Fibroblast of lung (primary cell): ENCODE measurements around the gene ZNF521. TPM values are rescaled to one million over a fixed set of nuclear protein-coding genes. Genes with fewer than 3 reads are reported as not detected.
A peak's percentile ranks its signal among the peaks of the same experiment; 100 is the strongest.

Source experiments
- DNase-seq, 2 donors: peaks; one replicate each; pipeline versions ENCODE4 v3.0.0 to v3.0.0-alpha.2; 2010; ENCODE audit warnings: low read depth in 2 of 2
- H2AFZ ChIP-seq: 2 replicates; pipeline ENCODE4 v1.5.1; 2012; ENCODE audit warnings: low read length, control low read depth, inconsistent platforms
- H3K27ac ChIP-seq: 2 replicates; pipeline ENCODE4 v1.5.1; 2011; ENCODE audit warnings: low read length, control low read depth; ENCODE audit not compliant: insufficient read depth
- H3K27me3 ChIP-seq: 2 replicates; pipeline ENCODE4 v1.5.1; 2011; ENCODE audit warnings: mild to moderate bottlenecking, low read length; ENCODE audit not compliant: control insufficient read depth, insufficient read depth
- H3K36me3 ChIP-seq: 2 replicates; pipeline ENCODE4 v1.5.1; 2011; ENCODE audit warnings: low read length; ENCODE audit not compliant: control insufficient read depth, insufficient read depth
- H3K4me1 ChIP-seq: 2 replicates; pipeline ENCODE4 v1.5.1; 2011; ENCODE audit warnings: low read length; ENCODE audit not compliant: control insufficient read depth, insufficient read depth; ENCODE audit errors: extremely low read depth
- H3K4me2 ChIP-seq: 2 replicates; pipeline ENCODE4 v1.5.1; 2011; ENCODE audit warnings: low read length, control low read depth; ENCODE audit not compliant: insufficient read depth; ENCODE audit errors: extremely low read depth
- H3K4me3 ChIP-seq, 4 experiments: fragments of 200-600 bp in 1 of 4; sonication (generic) in 1 of 4; replicated peaks in 1 of 4; 2 replicates each; pipeline ENCODE4 v1.5.1; 2011 to 2016; ENCODE audit warnings: low read length in 4 of 4, low read depth in 3 of 4, mild to moderate bottlenecking in 3 of 4, control low read depth in 2 of 4, inconsistent platforms in 1 of 4, mixed read lengths in 1 of 4; ENCODE audit not compliant: insufficient read depth in 1 of 4; ENCODE audit errors: control extremely low read depth in 1 of 4
- H3K79me2 ChIP-seq: 2 replicates; pipeline ENCODE4 v1.5.1; 2012; ENCODE audit warnings: mild to moderate bottlenecking, low read length, inconsistent platforms; ENCODE audit not compliant: control insufficient read depth, insufficient read depth
- H3K9ac ChIP-seq: 2 replicates; pipeline ENCODE4 v1.5.1; 2011; ENCODE audit warnings: mild to moderate bottlenecking, low read length, control low read depth; ENCODE audit not compliant: insufficient read depth
- H3K9me3 ChIP-seq: 2 replicates; pipeline ENCODE4 v1.5.1; 2012; ENCODE audit warnings: low read depth, low read length; ENCODE audit not compliant: control insufficient read depth, insufficient read depth
- H4K20me1 ChIP-seq: 2 replicates; pipeline ENCODE4 v1.5.1; 2011; ENCODE audit warnings: low read length; ENCODE audit not compliant: control insufficient read depth, insufficient read depth; ENCODE audit errors: extremely low read depth
- CTCF ChIP-seq, 2 donors: IDR thresholded peaks in 1 of 2; conservative IDR thresholded peaks in 1 of 2; 1 replicate in 1 of 2; 2 replicates in 1 of 2; pipeline ENCODE4 v1.5.1; 2011 to 2012; ENCODE audit warnings: low read length in 2 of 2, control low read depth in 1 of 2, inconsistent platforms in 1 of 2, low read depth in 1 of 2, mild to moderate bottlenecking in 1 of 2
- EZH2 ChIP-seq: IDR thresholded peaks from 2 replicates; pipeline ENCODE4 v1.5.1; 2012; ENCODE audit warnings: low read length, control low read depth, mild to moderate bottlenecking; ENCODE audit errors: missing control alignments
- polyA plus RNA-seq, 2 donors: library from polyadenylated mRNA; depleted of rRNA in 1 of 2; stranded (reverse) in 1 of 2; unstranded in 1 of 2; fragments of >200 nt; gene quantifications; 2 replicates each; pipeline ENCODE4 v1.2.1, GENCODE V29; 2011 to 2012; ENCODE audit warnings: missing spikeins in 1 of 2
- total RNA-seq: library from RNA; depleted of rRNA; stranded (reverse); fragments of >200 nt; gene quantifications from 2 replicates; pipeline ENCODE4 v1.2.1, GENCODE V29; 2014

Gene ZNF521
- total and polyA plus RNA-seq, 2 donors (not counting 1 experiment from before 2014, with no cell fraction given) = 25.2 to 43.6 TPM

- H4K20me1 ChIP-seq = no peaks in the 10 kb centered on the region
- no peak for DNase-seq
- no peak for TF ChIP-seq EZH2
- TF ChIP-seq CTCF (conservative IDR thresholded peaks at IDR 0.05 in 1 of 2, IDR thresholded peaks at IDR 0.05 in 1 of 2; ENCODE audit: low read depth in 1 of 2, low read length in 2 of 2) = no peak
- H3K79me2 ChIP-seq = no peaks in the 10 kb centered on the region
- H3K4me1 ChIP-seq = peaks cover 12% of the 10 kb centered on the region
- H3K27ac ChIP-seq = no peak overlapping the region
- H2AFZ ChIP-seq = no peak overlapping the region
- H3K4me3 ChIP-seq = no peak overlapping the region
- H3K9me3 ChIP-seq = no peaks in the 10 kb centered on the region
- no peak overlapping the region for H3K4me2 ChIP-seq
- no peaks in the 10 kb centered on the region for H3K36me3 ChIP-seq
- no peaks in the 10 kb centered on the region for H3K27me3 ChIP-seq
- H3K9ac ChIP-seq = no peak overlapping the region
These were observed 184.2 kb downstream of the ZNF521 start for GRCh38 chr18:25167612-25168410.

GRCh38 chr18:25166113-25166512, 185.9 kb downstream of the ZNF521 start:
- H2AFZ ChIP-seq = no peak overlapping the region
- H4K20me1 ChIP-seq = no peaks in the 10 kb centered on the region
- H3K9me3 ChIP-seq = no peaks in the 10 kb centered on the region
- H3K9ac ChIP-seq = no peak overlapping the region
- peak in 1 of 2 donors; percentile 45 for DNase-seq
- H3K79me2 ChIP-seq = no peaks in the 10 kb centered on the region
- TF ChIP-seq EZH2 (no peak), CTCF (conservative IDR thresholded peaks at IDR 0.05 in 1 of 2, IDR thresholded peaks at IDR 0.05 in 1 of 2; ENCODE audit: low read depth in 1 of 2, low read length in 2 of 2) (no peak)
- H3K36me3 ChIP-seq = no peaks in the 10 kb centered on the region
- H3K4me3 ChIP-seq = no peak overlapping the region
- H3K27me3 ChIP-seq = no peaks in the 10 kb centered on the region
- peaks cover 12% of the 10 kb centered on the region for H3K4me1 ChIP-seq
- peak overlapping the region; percentile 97 for H3K4me2 ChIP-seq
- H3K27ac ChIP-seq = peak overlapping the region; percentile 60

- Histone ChIP-seq H3K4me1 (peaks cover 12% of the 10 kb centered on the region), H3K4me2 (peak overlapping the region; percentile 97), H3K79me2 (no peaks in the 10 kb centered on the region), H3K9ac (no peak overlapping the region), H3K27me3 (no peaks in the 10 kb centered on the region), H4K20me1 (no peaks in the 10 kb centered on the region), H3K9me3 (no peaks in the 10 kb centered on the region), H3K4me3 (peak overlapping the region; percentile 44 to 57 (median 48)), H2AFZ (peak overlapping the region; percentile 59), H3K36me3 (no peaks in the 10 kb centered on the region), H3K27ac (peak overlapping the region; percentile 60)
- DNase-seq = peak; percentile 61 to 78
- TF ChIP-seq EZH2 (no peak), CTCF (conservative IDR thresholded peaks at IDR 0.05 in 1 of 2, IDR thresholded peaks at IDR 0.05 in 1 of 2; ENCODE audit: low read depth in 1 of 2, low read length in 2 of 2) (peak in 1 of 2 donors; percentile 18)
These were observed 186.8 kb downstream of the ZNF521 start for GRCh38 chr18:25164848-25165811.
